ENCODE results near the gene UBQLN4. TPM values are rescaled to one million over a fixed set of nuclear protein-coding genes. Genes with fewer than 3 reads are reported as not detected.

The UBQLN4 gene
- total RNA-seq, 2 experiments from 2014 or later: 32.8 to 33.3 TPM

GRCh38 chr1:156091610-156092009, 38.0 kb upstream of the UBQLN4 start:
- POLR2A ChIA-PET: no interaction called here
- Mint-ChIP-seq H3K27me3 (ENCODE audit: low read depth) (peaks cover 33% of the 10 kb centered on the region), H3K36me3 (ENCODE audit: low read depth) (no peaks in the 10 kb centered on the region), H3K4me3 (no peak overlapping the region), H3K9me3 (ENCODE audit: insufficient read depth) (no peaks in the 10 kb centered on the region), H3K27ac (no peak overlapping the region), H3K4me1 (ENCODE audit: low read depth) (peaks cover 18% of the 10 kb centered on the region)
- ATAC-seq (no peak), DNase-seq (no peak)
- CTCF ChIA-PET: interaction anchor here (0.7 to 17.6 kb wide), 17 partner anchors 8 to 230 kb away, joined by 3 to 534 read pairs (median 5); partner anchors contain the start of genes LMNA and SMG5

- no peaks in the 10 kb centered on the region for H3K9me3 Mint-ChIP-seq (ENCODE audit: insufficient read depth)
- H3K36me3 Mint-ChIP-seq (ENCODE audit: low read depth): no peaks in the 10 kb centered on the region
- CTCF ChIA-PET: interaction anchor here (0.6 to 17.6 kb wide), 24 partner anchors 8 to 230 kb away, joined by 3 to 534 read pairs (median 4); partner anchors contain the start of genes LMNA and SMG5
- DNase-seq (peak; percentile 92), ATAC-seq (peak; percentile 98)
- H3K4me1 Mint-ChIP-seq (ENCODE audit: low read depth): peaks cover 15% of the 10 kb centered on the region
- H3K27me3 Mint-ChIP-seq (ENCODE audit: low read depth): peaks cover 38% of the 10 kb centered on the region
- no peak overlapping the region for H3K4me3 Mint-ChIP-seq
- POLR2A ChIA-PET: no interaction called here
- H3K27ac Mint-ChIP-seq: no peak overlapping the region
Measured at GRCh38 chr1:156090840-156091188, 37.2 kb upstream of the UBQLN4 start.

- ChIA-PET POLR2A (no interaction called here), CTCF (interaction anchor here (0.9 to 17.6 kb wide), 19 partner anchors 9 to 231 kb away, joined by 3 to 534 read pairs (median 5); partner anchors contain the start of genes LMNA and SMG5)
- Mint-ChIP-seq H3K9me3 (ENCODE audit: insufficient read depth) (no peaks in the 10 kb centered on the region), H3K4me3 (no peak overlapping the region), H3K36me3 (ENCODE audit: low read depth) (no peaks in the 10 kb centered on the region), H3K27me3 (ENCODE audit: low read depth) (peaks cover 41% of the 10 kb centered on the region), H3K27ac (no peak overlapping the region), H3K4me1 (ENCODE audit: low read depth) (peaks cover 9% of the 10 kb centered on the region)
- DNase-seq (no peak), ATAC-seq (peak; percentile 22)
Measured at GRCh38 chr1:156090138-156090839, 36.7 kb upstream of the UBQLN4 start.

- DNase-seq: no peak
- Mint-ChIP-seq H3K36me3 (ENCODE audit: low read depth) (no peaks in the 10 kb centered on the region), H3K4me3 (no peak overlapping the region), H3K4me1 (ENCODE audit: low read depth) (peaks cover 6% of the 10 kb centered on the region), H3K27ac (no peak overlapping the region), H3K9me3 (ENCODE audit: insufficient read depth) (no peaks in the 10 kb centered on the region), H3K27me3 (ENCODE audit: low read depth) (peaks cover 43% of the 10 kb centered on the region)
- ATAC-seq: no peak
- ChIA-PET POLR2A (no interaction called here), CTCF (interaction anchor here (1.3 to 17.6 kb wide), 7 partner anchors 9 to 64 kb away, joined by 3 to 534 read pairs (median 7); no protein-coding TSS in a partner anchor)
Measured at GRCh38 chr1:156089704-156090103, 36.1 kb upstream of the UBQLN4 start.

GRCh38 chr1:156086256-156086662, 32.7 kb upstream of the UBQLN4 start:
- ChIA-PET CTCF (interaction anchor here (1.6 to 17.6 kb wide), 2 partner anchors 10 to 43 kb away, joined by 7 to 534 read pairs; no protein-coding TSS in a partner anchor), POLR2A (no interaction called here)
- H3K4me1 Mint-ChIP-seq (ENCODE audit: low read depth): peaks cover 6% of the 10 kb centered on the region
- no peak overlapping the region for H3K27ac Mint-ChIP-seq
- DNase-seq (no peak), ATAC-seq (no peak)
- no peaks in the 10 kb centered on the region for H3K36me3 Mint-ChIP-seq (ENCODE audit: low read depth)
- no peaks in the 10 kb centered on the region for H3K9me3 Mint-ChIP-seq (ENCODE audit: insufficient read depth)
- peaks cover 46% of the 10 kb centered on the region for H3K27me3 Mint-ChIP-seq (ENCODE audit: low read depth)
- H3K4me3 Mint-ChIP-seq: no peak overlapping the region

- no peaks in the 10 kb centered on the region for H3K36me3 Mint-ChIP-seq (ENCODE audit: low read depth)
- H3K4me1 Mint-ChIP-seq (ENCODE audit: low read depth): peaks cover 7% of the 10 kb centered on the region
- peaks cover 55% of the 10 kb centered on the region for H3K27me3 Mint-ChIP-seq (ENCODE audit: low read depth)
- no peaks in the 10 kb centered on the region for H3K9me3 Mint-ChIP-seq (ENCODE audit: insufficient read depth)
- H3K27ac Mint-ChIP-seq: no peak overlapping the region
- DNase-seq (no peak), ATAC-seq (no peak)
- H3K4me3 Mint-ChIP-seq: no peak overlapping the region
- ChIA-PET POLR2A (interaction anchor here (1.7 kb wide), 1 partner anchor 8 kb away, joined by 4 read pairs; no protein-coding TSS in a partner anchor), CTCF (interaction anchor here (1.4 to 1.8 kb wide), 2 partner anchors 45 to 141 kb away, joined by 4 read pairs; no protein-coding TSS in a partner anchor)
Measured at GRCh38 chr1:156083800-156084790, 30.5 kb upstream of the UBQLN4 start.

- no peak within 1 kb of the TSS for H3K27ac Mint-ChIP-seq
- no peaks in the 10 kb centered on the region for H3K9me3 Mint-ChIP-seq (ENCODE audit: insufficient read depth)
- CTCF ChIA-PET: interaction anchor here (1.8 kb wide), 1 partner anchor 143 kb away, joined by 4 read pairs; no protein-coding TSS in a partner anchor
- POLR2A ChIA-PET: no interaction called here
- ATAC-seq (peak; percentile 91), DNase-seq (peak; percentile 70)
- H3K4me3 Mint-ChIP-seq: peak within 1 kb of the TSS; percentile 74
- H3K4me1 Mint-ChIP-seq (ENCODE audit: low read depth): peaks cover 7% of the 10 kb centered on the region
- H3K36me3 Mint-ChIP-seq (ENCODE audit: low read depth): no peaks in the 10 kb centered on the region
- peaks cover 63% of the 10 kb centered on the region for H3K27me3 Mint-ChIP-seq (ENCODE audit: low read depth)
Measured at GRCh38 chr1:156082309-156083091, 28.9 kb upstream of the UBQLN4 start, which contains the start of gene MEX3A. Gene MEX3A, minus strand, starts transcription at chr1:156082465. Its CDS starts 467 bp downstream, at chr1:156081998.

- Mint-ChIP-seq H3K27me3 (ENCODE audit: low read depth) (peaks cover 59% of the 10 kb centered on the region), H3K4me3 (peak overlapping the region; percentile 74), H3K9me3 (ENCODE audit: insufficient read depth) (no peaks in the 10 kb centered on the region), H3K4me1 (ENCODE audit: low read depth) (peaks cover 7% of the 10 kb centered on the region), H3K36me3 (ENCODE audit: low read depth) (no peaks in the 10 kb centered on the region), H3K27ac (no peak overlapping the region)
- POLR2A ChIA-PET: no interaction called here
- ATAC-seq (no peak), DNase-seq (no peak)
- CTCF ChIA-PET: no interaction called here
Measured at GRCh38 chr1:156081917-156082308, 28.3 kb upstream of the UBQLN4 start.

GRCh38 chr1:156081180-156081916, 27.8 kb upstream of the UBQLN4 start:
- Mint-ChIP-seq H3K9me3 (ENCODE audit: insufficient read depth) (no peaks in the 10 kb centered on the region), H3K4me3 (peak overlapping the region; percentile 57), H3K36me3 (ENCODE audit: low read depth) (no peaks in the 10 kb centered on the region), H3K27ac (no peak overlapping the region), H3K4me1 (ENCODE audit: low read depth) (peaks cover 7% of the 10 kb centered on the region), H3K27me3 (ENCODE audit: low read depth) (peaks cover 57% of the 10 kb centered on the region)
- DNase-seq: no peak
- CTCF ChIA-PET: no interaction called here
- no peak for ATAC-seq
- POLR2A ChIA-PET: no interaction called here

GRCh38 chr1:156080863-156081179, 27.2 kb upstream of the UBQLN4 start:
- H3K27me3 Mint-ChIP-seq (ENCODE audit: low read depth): peaks cover 53% of the 10 kb centered on the region
- ATAC-seq (no peak), DNase-seq (no peak)
- peaks cover 3% of the 10 kb centered on the region for H3K4me1 Mint-ChIP-seq (ENCODE audit: low read depth)
- no peaks in the 10 kb centered on the region for H3K36me3 Mint-ChIP-seq (ENCODE audit: low read depth)
- peak overlapping the region; percentile 29 for H3K4me3 Mint-ChIP-seq
- ChIA-PET POLR2A (no interaction called here), CTCF (no interaction called here)
- no peaks in the 10 kb centered on the region for H3K9me3 Mint-ChIP-seq (ENCODE audit: insufficient read depth)
- no peak overlapping the region for H3K27ac Mint-ChIP-seq
